C4-2B (cell line): ENCODE data around the gene ZNF618.

ENCODE experiments used
- ZFX ChIP-seq: fragments of 450-650 bp; IDR thresholded peaks from 2 replicates; pipeline ENCODE4 v1.6.1; 2017
- TF ChIP-seq, protein P1 (sequence below): fragments of 450-650 bp; conservative IDR thresholded peaks from 2 replicates; pipeline ENCODE4 v1.5.1; 2017; ENCODE audit warnings: mild to moderate bottlenecking

DNA sequence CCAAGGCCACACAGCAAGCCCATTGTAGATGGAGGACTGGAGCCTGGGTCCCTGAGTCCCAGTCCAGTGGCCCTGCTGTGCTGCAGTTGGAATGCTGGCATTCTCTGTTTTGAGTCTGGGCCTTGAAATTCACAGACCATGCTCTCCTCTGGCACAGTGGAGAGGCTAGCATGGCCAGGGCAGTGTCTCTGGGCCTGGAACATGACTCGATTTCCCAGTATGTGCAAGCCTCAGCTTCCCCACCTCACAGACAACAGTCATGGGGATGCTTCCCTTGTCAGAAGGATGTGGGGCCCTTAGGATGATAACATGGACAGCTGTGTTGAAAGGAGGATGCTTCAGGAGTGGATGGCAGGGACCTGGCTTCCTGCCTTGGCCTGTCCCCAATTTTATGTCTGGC, 110.8 kb downstream of the ZNF618 start:
- TF ChIP-seq, protein P1, sequence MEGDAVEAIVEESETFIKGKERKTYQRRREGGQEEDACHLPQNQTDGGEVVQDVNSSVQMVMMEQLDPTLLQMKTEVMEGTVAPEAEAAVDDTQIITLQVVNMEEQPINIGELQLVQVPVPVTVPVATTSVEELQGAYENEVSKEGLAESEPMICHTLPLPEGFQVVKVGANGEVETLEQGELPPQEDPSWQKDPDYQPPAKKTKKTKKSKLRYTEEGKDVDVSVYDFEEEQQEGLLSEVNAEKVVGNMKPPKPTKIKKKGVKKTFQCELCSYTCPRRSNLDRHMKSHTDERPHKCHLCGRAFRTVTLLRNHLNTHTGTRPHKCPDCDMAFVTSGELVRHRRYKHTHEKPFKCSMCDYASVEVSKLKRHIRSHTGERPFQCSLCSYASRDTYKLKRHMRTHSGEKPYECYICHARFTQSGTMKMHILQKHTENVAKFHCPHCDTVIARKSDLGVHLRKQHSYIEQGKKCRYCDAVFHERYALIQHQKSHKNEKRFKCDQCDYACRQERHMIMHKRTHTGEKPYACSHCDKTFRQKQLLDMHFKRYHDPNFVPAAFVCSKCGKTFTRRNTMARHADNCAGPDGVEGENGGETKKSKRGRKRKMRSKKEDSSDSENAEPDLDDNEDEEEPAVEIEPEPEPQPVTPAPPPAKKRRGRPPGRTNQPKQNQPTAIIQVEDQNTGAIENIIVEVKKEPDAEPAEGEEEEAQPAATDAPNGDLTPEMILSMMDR: no peak
- TF ChIP-seq ZFX: no peak
